Stomach (tissue), 9 donors: ENCODE measurements around the gene TPCN2. TPM values are rescaled to one million over a fixed set of nuclear protein-coding genes. Genes with fewer than 3 reads are reported as not detected.

Source experiments
- DNase-seq, 2 donors: peaks; one replicate each; pipeline versions ENCODE4 v3.0.0 to v3.0.0-alpha.2; 2013 to 2019
- H3K27ac ChIP-seq, 5 donors: fragments of 200-600 bp in 4 of 5; sonication (generic) in 4 of 5; one replicate each; pipeline ENCODE4 v1.5.1; 2013 to 2019; ENCODE audit warnings: mild to moderate bottlenecking in 1 of 5, moderate library complexity in 1 of 5
- H3K27me3 ChIP-seq, 3 donors: fragments of 200-600 bp; sonication (generic); one replicate each; pipeline ENCODE4 v1.5.1; 2017 to 2019; ENCODE audit warnings: mixed run types in 1 of 3
- H3K36me3 ChIP-seq, 4 donors: fragments of 200-600 bp; sonication (generic); 1 replicate in 3 of 4; 2 replicates in 1 of 4; pipeline ENCODE4 v1.5.1; 2016 to 2019
- H3K4me1 ChIP-seq, 4 donors: fragments of 200-600 bp; sonication (generic); one replicate each; pipeline ENCODE4 v1.5.1; 2016 to 2019
- H3K4me3 ChIP-seq, 4 donors: fragments of 200-600 bp; sonication (generic) in 3 of 4; one replicate each; pipeline ENCODE4 v1.5.1; 2016 to 2019; ENCODE audit warnings: mild to moderate bottlenecking in 1 of 4
- H3K9me3 ChIP-seq, 4 donors: fragments of 200-600 bp; sonication (generic); one replicate each; pipeline ENCODE4 v1.5.1; 2016 to 2019
- CTCF ChIP-seq, 7 experiments: fragments of 450-650 bp in 4 of 7; fragments of 200-600 bp in 3 of 7; sonication (generic) in 3 of 7; IDR thresholded peaks; one replicate each; pipeline ENCODE4 v1.5.1; 2016 to 2019; ENCODE audit warnings: antibody characterized with exemption in 7 of 7, control low read depth in 2 of 7, mild to moderate bottlenecking in 1 of 7
- EP300 ChIP-seq: sonication (generic); formaldehyde crosslinking; IDR thresholded peaks from one replicate; pipeline ENCODE4 v1.6.1; 2017; ENCODE audit warnings: antibody characterized with exemption
- POLR2A ChIP-seq, 4 donors: fragments of 450-650 bp; IDR thresholded peaks; one replicate each; pipeline ENCODE4 v1.6.1; 2016; ENCODE audit warnings: antibody characterized with exemption in 4 of 4, control low read depth in 2 of 4, mild to moderate bottlenecking in 1 of 4, moderate library complexity in 1 of 4
- POLR2AphosphoS5 ChIP-seq, 3 donors: sonication (generic); formaldehyde crosslinking; IDR thresholded peaks; one replicate each; pipeline ENCODE4 v1.6.1; 2016; ENCODE audit warnings: antibody characterized with exemption in 3 of 3
- WGBS, 5 donors: extraction: QIAGEN DNeasy Blood & Tissue Kit in 3 of 5; methylation state at CpG; one replicate each; pipeline versions ENCODE4 v1.1.5 to v1.1.7; 2013 to 2018; 5-methylcytosine and 5-hydroxymethylcytosine counted together
- intact Hi-C: fragments of 100-400 bp; cut with DNase I; formaldehyde crosslinking; loops from one replicate; pipeline ENCODE4 v1.15.1; 2023; ENCODE audit warnings: low total_unique reads
- polyA plus RNA-seq, 3 donors: library from polyadenylated mRNA; stranded (reverse); fragments of 200-250 nt; gene quantifications; one replicate each; pipeline ENCODE4 v1.2.3, GENCODE V29; 2013
- total RNA-seq, 5 donors: library from RNA; depleted of rRNA; stranded (reverse); fragments of >200 nt; gene quantifications; one replicate each; pipeline versions ENCODE4 v1.1.0 to v1.2.3, GENCODE V29; 2014 to 2016
- donor health status: healthy with polysubstance abuse.
- donor health status: Bipolar disorder and iron deficiency.
- donor health status: healthy.

The TPCN2 gene
- total and polyA plus RNA-seq, 8 donors, result 6.4 to 66.1 (median 27.2) TPM

GRCh38 chr11:69027704-69028372 is 20.9 kb upstream of the TPCN2 start:
- intact Hi-C loops, result no loop called here
- H3K27me3 ChIP-seq, result no peaks in the 10 kb centered on the region
- no peak for DNase-seq
- no peaks in the 10 kb centered on the region for H3K4me1 ChIP-seq
- TF ChIP-seq POLR2A (IDR thresholded peaks at IDR 0.05), result no peak
- no peak for TF ChIP-seq EP300
- TF ChIP-seq CTCF (IDR thresholded peaks at IDR 0.05), result no peak
- no peak for TF ChIP-seq POLR2AphosphoS5 (IDR thresholded peaks at IDR 0.05)
- WGBS, 5 donors, result 61 to 70% (median 66%) methylated on average over 9 of the region's 9 CpGs
- H3K4me3 ChIP-seq, result no peak overlapping the region
- H3K36me3 ChIP-seq, result no peaks in the 10 kb centered on the region
- no peak overlapping the region for H3K27ac ChIP-seq
- no peaks in the 10 kb centered on the region for H3K9me3 ChIP-seq

- Histone ChIP-seq H3K36me3 (no peaks in the 10 kb centered on the region), H3K27me3 (peaks cover 0 to 4% (median 0%) of the 10 kb centered on the region in 3 donors), H3K27ac (peak overlapping the region in 1 of 5 donors; percentile 26), H3K4me1 (peaks cover 0 to 2% (median under 1%) of the 10 kb centered on the region in 4 donors), H3K9me3 (no peaks in the 10 kb centered on the region), H3K4me3 (no peak overlapping the region)
- intact Hi-C loops, result no loop called here
- TF ChIP-seq CTCF (IDR thresholded peaks at IDR 0.05), result no peak
- TF ChIP-seq EP300, result no peak
- TF ChIP-seq POLR2A (IDR thresholded peaks at IDR 0.05), result no peak
- 63 to 87% (median 80%) methylated on average over 6 of the region's 6 CpGs for WGBS, 5 donors
- no peak for DNase-seq
Measured at GRCh38 chr11:69030301-69030700, 18.4 kb upstream of the TPCN2 start.

GRCh38 chr11:69032833-69033232 is 15.9 kb upstream of the TPCN2 start:
- intact Hi-C loops, result no loop called here
- TF ChIP-seq CTCF (IDR thresholded peaks at IDR 0.05) (no peak), POLR2A (IDR thresholded peaks at IDR 0.05) (no peak), EP300 (no peak), POLR2AphosphoS5 (IDR thresholded peaks at IDR 0.05) (no peak)
- Histone ChIP-seq H3K4me3 (no peak overlapping the region), H3K36me3 (no peaks in the 10 kb centered on the region), H3K4me1 (peaks cover 0 to 12% (median 4%) of the 10 kb centered on the region in 4 donors), H3K27me3 (peaks cover 0 to 12% (median 0%) of the 10 kb centered on the region in 3 donors), H3K27ac (no peak overlapping the region), H3K9me3 (no peaks in the 10 kb centered on the region)
- WGBS, 5 donors, result 78 to 92% (median 84%) methylated on average over 6 to 7 of the region's 7 CpGs
- no peak for DNase-seq

GRCh38 chr11:69033431-69033830 is 15.3 kb upstream of the TPCN2 start:
- no peak for TF ChIP-seq POLR2A (IDR thresholded peaks at IDR 0.05)
- no peak for TF ChIP-seq EP300
- TF ChIP-seq CTCF (IDR thresholded peaks at IDR 0.05), result no peak
- TF ChIP-seq POLR2AphosphoS5 (IDR thresholded peaks at IDR 0.05), result no peak

More at GRCh38 chr11:69033431-69033830, 15.3 kb upstream of the TPCN2 start:
- intact Hi-C loops, result no loop called here
- no peak overlapping the region for H3K4me3 ChIP-seq
- WGBS, 5 donors, result 80 to 90% (median 84%) methylated on average over 3 to 11 of the region's 11 CpGs
- H3K4me1 ChIP-seq, result peaks cover 0 to 12% (median 4%) of the 10 kb centered on the region in 4 donors
- H3K9me3 ChIP-seq, result no peaks in the 10 kb centered on the region
- DNase-seq, result no peak
- H3K36me3 ChIP-seq, result no peaks in the 10 kb centered on the region
- H3K27me3 ChIP-seq, result peaks cover 0 to 12% (median 0%) of the 10 kb centered on the region in 3 donors
- no peak overlapping the region for H3K27ac ChIP-seq
